Smooth muscle cell (in vitro differentiated cells): Measurements from ENCODE around the gene PTPRG. TPM values are rescaled to one million over a fixed set of nuclear protein-coding genes. Genes with fewer than 3 reads are reported as not detected.

Experiments
- DNase-seq: peaks from one replicate; lab custom pipeline; 2025; ENCODE audit not compliant: unreplicated experiment; lab: John Stamatoyannopoulos, UW
- H2AFZ ChIP-seq: fragments of 200-600 bp; sonication (generic); 2 replicates; pipeline ENCODE4 v1.6.0; 2016; ENCODE audit warnings: antibody characterized with exemption, low read depth, mild to moderate bottlenecking
- H3F3A ChIP-seq: fragments of 200-600 bp; sonication (generic); 2 replicates; pipeline ENCODE4 v1.6.0; 2017; ENCODE audit warnings: antibody characterized with exemption, low read depth
- H3K27ac ChIP-seq: fragments of 200-600 bp; sonication (generic); 2 replicates; pipeline ENCODE4 v1.5.1; 2016; ENCODE audit warnings: low read depth, mild to moderate bottlenecking
- H3K27me3 ChIP-seq: fragments of 200-600 bp; sonication (generic); 2 replicates; pipeline ENCODE4 v1.6.1; 2016; ENCODE audit warnings: low read depth, mild to moderate bottlenecking
- H3K36me3 ChIP-seq: fragments of 200-600 bp; sonication (generic); 2 replicates; pipeline ENCODE4 v1.5.1; 2016; ENCODE audit warnings: low read depth
- H3K4me1 ChIP-seq: fragments of 200-600 bp; sonication (generic); 2 replicates; pipeline ENCODE4 v1.5.1; 2016; ENCODE audit warnings: low read depth
- H3K4me2 ChIP-seq: fragments of 200-600 bp; sonication (generic); 2 replicates; pipeline ENCODE4 v1.6.0; 2016; ENCODE audit warnings: mild to moderate bottlenecking
- H3K4me3 ChIP-seq: fragments of 200-600 bp; sonication (generic); 2 replicates; pipeline ENCODE4 v1.5.1; 2016; ENCODE audit warnings: mild to moderate bottlenecking
- H3K79me2 ChIP-seq: fragments of 200-600 bp; sonication (generic); 2 replicates; pipeline ENCODE4 v1.6.0; 2016; ENCODE audit warnings: low read depth, mild to moderate bottlenecking
- H3K9ac ChIP-seq: fragments of 200-600 bp; sonication (generic); 2 replicates; pipeline ENCODE4 v1.6.0; 2016; ENCODE audit warnings: low read depth
- H3K9me3 ChIP-seq: fragments of 200-600 bp; sonication (generic); replicated peaks from 2 replicates; pipeline ENCODE4 v1.5.1; 2016; ENCODE audit warnings: low read depth
- H4K20me1 ChIP-seq: fragments of 200-600 bp; sonication (generic); 2 replicates; pipeline ENCODE4 v1.6.0; 2016; ENCODE audit warnings: low read depth
- WGBS: methylation state at CpG from one replicate; pipeline ENCODE4 v1.1.7; 2016; ENCODE audit warnings: low lambda C conversion rate; 5-methylcytosine and 5-hydroxymethylcytosine counted together
- polyA plus RNA-seq: library from polyadenylated mRNA; unstranded; fragments of >200 nt; fragmentation: Nextera tagmentation; extraction: Ambion mirVana; gene quantifications from 2 replicates; pipeline ENCODE4 v1.2.1, GENCODE V29; 2016
- total RNA-seq: library from RNA; depleted of rRNA; stranded (reverse); fragments of >200 nt; gene quantifications from 2 replicates; pipeline ENCODE4 v1.2.3, GENCODE V29; 2014
- TF ChIP-seq, protein P1 (sequence below): fragments of 200-600 bp; sonication (generic); IDR thresholded peaks from 2 replicates; pipeline ENCODE4 v1.5.1; 2017; ENCODE audit warnings: borderline replicate concordance, mild to moderate bottlenecking, antibody characterized with exemption; ENCODE audit not compliant: insufficient read depth, poor library complexity, severe bottlenecking

The PTPRG gene
- total and polyA plus RNA-seq, 2 experiments from 2014 or later, result 21.2 to 87.3 TPM

DNA sequence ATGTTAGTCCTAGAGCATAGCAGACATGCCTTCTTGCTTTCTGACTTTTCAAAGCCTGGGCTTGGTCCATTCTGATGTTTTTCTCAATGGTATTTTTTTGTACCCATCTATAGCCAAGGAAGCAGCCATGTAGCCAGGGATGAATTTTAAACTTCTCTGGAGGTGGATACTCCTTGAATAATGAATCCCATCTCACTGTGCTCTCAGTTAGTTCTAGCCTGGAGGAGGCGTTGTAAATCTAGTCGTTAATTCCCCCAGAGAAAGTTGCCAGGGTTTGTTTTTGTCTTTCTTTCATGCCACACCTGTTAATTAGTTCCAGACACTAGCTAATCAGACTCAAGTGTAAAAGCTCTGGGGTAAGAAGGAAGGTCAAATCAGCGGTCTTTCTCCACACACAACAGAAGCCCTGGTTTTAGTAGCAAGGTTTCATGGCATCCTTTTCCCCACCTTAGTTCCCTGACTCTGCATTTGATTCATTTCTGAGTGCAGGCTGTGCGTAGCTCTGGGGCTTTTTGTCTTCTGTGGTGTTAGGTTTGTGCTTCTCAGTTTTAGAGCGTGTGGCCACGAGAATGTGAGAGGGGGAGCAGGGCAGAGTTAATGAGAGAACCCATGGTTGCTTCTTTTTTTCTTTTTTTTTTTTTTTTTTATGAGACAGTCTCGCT, 19.7 kb downstream of the PTPRG start:
- H3K79me2 ChIP-seq, result peaks cover 70% of the 10 kb centered on the region
- H3K4me2 ChIP-seq, result no peak overlapping the region
- DNase-seq, result no peak
- TF ChIP-seq, protein P1, sequence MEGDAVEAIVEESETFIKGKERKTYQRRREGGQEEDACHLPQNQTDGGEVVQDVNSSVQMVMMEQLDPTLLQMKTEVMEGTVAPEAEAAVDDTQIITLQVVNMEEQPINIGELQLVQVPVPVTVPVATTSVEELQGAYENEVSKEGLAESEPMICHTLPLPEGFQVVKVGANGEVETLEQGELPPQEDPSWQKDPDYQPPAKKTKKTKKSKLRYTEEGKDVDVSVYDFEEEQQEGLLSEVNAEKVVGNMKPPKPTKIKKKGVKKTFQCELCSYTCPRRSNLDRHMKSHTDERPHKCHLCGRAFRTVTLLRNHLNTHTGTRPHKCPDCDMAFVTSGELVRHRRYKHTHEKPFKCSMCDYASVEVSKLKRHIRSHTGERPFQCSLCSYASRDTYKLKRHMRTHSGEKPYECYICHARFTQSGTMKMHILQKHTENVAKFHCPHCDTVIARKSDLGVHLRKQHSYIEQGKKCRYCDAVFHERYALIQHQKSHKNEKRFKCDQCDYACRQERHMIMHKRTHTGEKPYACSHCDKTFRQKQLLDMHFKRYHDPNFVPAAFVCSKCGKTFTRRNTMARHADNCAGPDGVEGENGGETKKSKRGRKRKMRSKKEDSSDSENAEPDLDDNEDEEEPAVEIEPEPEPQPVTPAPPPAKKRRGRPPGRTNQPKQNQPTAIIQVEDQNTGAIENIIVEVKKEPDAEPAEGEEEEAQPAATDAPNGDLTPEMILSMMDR, result no peak
- peaks cover 96% of the 10 kb centered on the region for H4K20me1 ChIP-seq
- H3K4me3 ChIP-seq, result no peak overlapping the region
- no peak overlapping the region for H3K27ac ChIP-seq
- no peaks in the 10 kb centered on the region for H3K36me3 ChIP-seq
- H3K4me1 ChIP-seq, result peaks cover 18% of the 10 kb centered on the region
- no peaks in the 10 kb centered on the region for H3K9me3 ChIP-seq
- no peak overlapping the region for H2AFZ ChIP-seq
- H3K9ac ChIP-seq, result no peak overlapping the region
- no peaks in the 10 kb centered on the region for H3K27me3 ChIP-seq
- peaks cover 7% of the 10 kb centered on the region for H3F3A ChIP-seq
- WGBS, result 71% methylated on average over 7 of the region's 7 CpGs

DNA sequence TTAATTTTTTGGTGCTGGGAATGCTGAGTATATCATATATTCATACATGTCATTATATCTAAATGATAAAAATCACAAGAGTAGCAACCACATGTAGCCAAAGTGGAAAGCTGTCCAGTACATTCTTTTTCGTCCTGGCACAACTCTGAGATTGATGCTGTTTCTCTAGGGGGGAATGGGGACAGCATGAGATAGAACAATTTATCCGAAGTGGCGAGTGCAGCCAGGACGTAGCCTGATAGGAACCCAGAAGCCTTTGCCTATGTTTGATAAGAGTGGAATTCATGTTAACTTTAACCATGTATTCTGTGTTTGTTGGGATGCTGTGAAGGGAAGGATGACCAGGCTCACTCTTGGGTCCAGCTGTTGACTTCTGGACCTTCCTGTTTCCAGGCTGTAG, 20.9 kb downstream of the PTPRG start:
- Histone ChIP-seq H3K27ac (no peak overlapping the region), H3K79me2 (peaks cover 69% of the 10 kb centered on the region), H3K9me3 (no peaks in the 10 kb centered on the region), H3F3A (peaks cover 7% of the 10 kb centered on the region), H4K20me1 (peaks cover 96% of the 10 kb centered on the region), H3K4me1 (peaks cover 18% of the 10 kb centered on the region), H2AFZ (no peak overlapping the region), H3K9ac (no peak overlapping the region), H3K36me3 (no peaks in the 10 kb centered on the region), H3K4me2 (no peak overlapping the region), H3K27me3 (no peaks in the 10 kb centered on the region), H3K4me3 (no peak overlapping the region)
- WGBS, result 85% methylated on average over 4 of the region's 4 CpGs
- TF ChIP-seq, protein P1, result no peak
- DNase-seq, result no peak

DNA sequence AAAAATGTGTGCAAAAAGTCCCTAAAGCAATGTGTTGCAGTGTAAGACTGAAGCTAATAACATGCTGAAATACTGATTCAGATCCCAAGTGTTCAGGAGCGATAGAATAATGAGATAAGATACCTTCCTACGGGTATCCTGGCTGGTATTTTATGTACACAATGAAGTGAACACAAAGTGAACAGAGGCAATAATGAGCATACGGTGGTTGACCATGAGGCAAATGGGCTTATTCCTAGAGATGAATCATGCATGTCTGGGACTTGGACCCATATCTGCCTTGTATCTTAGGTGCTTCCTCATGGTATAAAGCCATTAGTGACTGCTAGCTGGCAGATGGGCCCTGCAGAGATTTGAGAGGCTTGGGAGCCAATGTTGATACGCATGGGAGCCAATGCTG, 21.5 kb downstream of the PTPRG start:
- DNase-seq, result no peak
- Histone ChIP-seq H3K79me2 (peaks cover 68% of the 10 kb centered on the region), H3K4me1 (peaks cover 18% of the 10 kb centered on the region)

More for the DNA sequence above, 21.5 kb downstream of the PTPRG start:
- no peaks in the 10 kb centered on the region for H3K36me3 ChIP-seq
- 84% methylated on average over 4 of the region's 4 CpGs for WGBS
- no peaks in the 10 kb centered on the region for H3K9me3 ChIP-seq
- peaks cover 7% of the 10 kb centered on the region for H3F3A ChIP-seq
- TF ChIP-seq, protein P1, result no peak
- H3K4me3 ChIP-seq, result no peak overlapping the region
- no peak overlapping the region for H3K27ac ChIP-seq
- no peak overlapping the region for H2AFZ ChIP-seq
- no peak overlapping the region for H3K4me2 ChIP-seq
- H3K27me3 ChIP-seq, result no peaks in the 10 kb centered on the region
- H4K20me1 ChIP-seq, result peaks cover 96% of the 10 kb centered on the region
- no peak overlapping the region for H3K9ac ChIP-seq
